NCI-H2227 treated with DMSO at 0.1 percent for 48 hours (cell line): ENCODE measurements around the gene MAP3K14.
A peak's percentile ranks its signal among the peaks of the same experiment; 100 is the strongest.
"Not testable (repeated sequence)": the region's sequence is repeated elsewhere in the genome, so short reads cannot be mapped to it uniquely, and the experiment has no call there.

ENCODE experiments used
- DNase-seq: peaks from one replicate; lab custom pipeline; 2025; lab: John Stamatoyannopoulos, UW

MAP3K14 gene

GRCh38 chr17:45257115-45257514, 59.7 kb downstream of the MAP3K14 start:
- no peak for DNase-seq

GRCh38 chr17:45256114-45256966, 60.5 kb downstream of the MAP3K14 start:
- no peak for DNase-seq

- DNase-seq: no peak
These were observed 61.5 kb downstream of the MAP3K14 start for GRCh38 chr17:45255358-45255757.

GRCh38 chr17:45253879-45254278, 62.9 kb downstream of the MAP3K14 start:
- no peak for DNase-seq

- DNase-seq: not testable (repeated sequence)
These were observed 63.6 kb downstream of the MAP3K14 start for GRCh38 chr17:45253237-45253636.

GRCh38 chr17:45251931-45252330, 64.9 kb downstream of the MAP3K14 start:
- DNase-seq: no peak

- DNase-seq: peak; percentile 59
These were observed 68.5 kb downstream of the MAP3K14 start for GRCh38 chr17:45248132-45248957.

- DNase-seq: peak; percentile 97
These were observed 69.2 kb downstream of the MAP3K14 start for GRCh38 chr17:45247429-45248131.

- peak; percentile 61 for DNase-seq
These were observed 69.9 kb downstream of the MAP3K14 start for GRCh38 chr17:45246861-45247428.

GRCh38 chr17:45246338-45246737, 70.5 kb downstream of the MAP3K14 start:
- no peak for DNase-seq

- no peak for DNase-seq
These were observed 71.8 kb downstream of the MAP3K14 start for GRCh38 chr17:45244725-45245656.

- DNase-seq: no peak
These were observed 73.1 kb downstream of the MAP3K14 start for GRCh38 chr17:45243750-45244149.

- DNase-seq: no peak
These were observed 74.8 kb downstream of the MAP3K14 start for GRCh38 chr17:45242029-45242414.

GRCh38 chr17:45241328-45242028, 75.3 kb downstream of the MAP3K14 start:
- DNase-seq: peak; percentile 60

GRCh38 chr17:45240905-45241327, 75.9 kb downstream of the MAP3K14 start:
- no peak for DNase-seq

- no peak for DNase-seq
These were observed 78.6 kb downstream of the MAP3K14 start for GRCh38 chr17:45238155-45238774.

GRCh38 chr17:45237686-45238085, 79.1 kb downstream of the MAP3K14 start:
- no peak for DNase-seq

GRCh38 chr17:45236282-45236606, 80.6 kb downstream of the MAP3K14 start:
- DNase-seq: no peak

GRCh38 chr17:45235416-45236281, 81.2 kb downstream of the MAP3K14 start:
- DNase-seq: peak; percentile 13
